K562 (cell line): ENCODE results near the gene NSF. TPM values are rescaled to one million over a fixed set of nuclear protein-coding genes. Genes with fewer than 3 reads are reported as not detected.
"Not testable (repeated sequence)": the region's sequence is repeated elsewhere in the genome, so short reads cannot be mapped to it uniquely, and the experiment has no call there.

Experiments
- ATAC-seq: fragments of 200-7000 bp; cut with Tn5 transposase; 3 replicates; pipeline ENCODE4 v1.9.1; 2020; ENCODE audit warnings: moderate library complexity
- BruUV-seq: library from RNA; stranded (reverse); fragments of 400-500 nt; replicated peaks from 2 replicates; lab custom pipeline; 2021; lab: Mats Ljungman, UMichigan
- CTCF ChIA-PET: fragments of 300-600 bp; formaldehyde crosslinking; extraction: SDS; loops from one replicate; lab custom pipeline; 2021; ENCODE audit warnings: low intra/inter-chr PET ratio; lab: Yijun Ruan, JAX
- POLR2A ChIA-PET: fragments of 300-600, 350-650 bp; sonication (Branson Sonifier 250); formaldehyde crosslinking; extraction: SDS; loops from one replicate; lab custom pipeline; 2021; ENCODE audit warnings: antibody characterized with exemption, inconsistent platforms; lab: Yijun Ruan, JAX
- DNase-seq, 4 experiments: peaks; one replicate each; pipeline versions ENCODE4 v3.0.0 to v3.0.0-alpha.2; 2011 to 2018; ENCODE audit warnings: low spot score in 3 of 4, mixed read lengths in 3 of 4; ENCODE audit errors: extremely low read depth in 1 of 4
- FAIRE-seq: peaks from 2 replicates; lab custom pipeline; 2011; peaks lifted over from hg19 to GRCh38; lab: Jason Lieb, UNC
- H2AFZ ChIP-seq: 2 replicates; pipeline ENCODE4 v1.6.0; 2011; ENCODE audit warnings: low read depth, low read length, control low read depth, inconsistent platforms
- H3K27ac ChIP-seq: fragments of 200-600 bp; 3 replicates; pipeline ENCODE4 v1.8.0; 2011; ENCODE audit warnings: low read depth, mild to moderate bottlenecking, control low read depth, inconsistent platforms, low read length, moderate library complexity, mixed read lengths; ENCODE audit errors: extremely low read depth
- H3K27me3 ChIP-seq, 2 experiments: fragments of 300-600 bp in 1 of 2; 2 replicates in 1 of 2; 3 replicates in 1 of 2; pipeline versions ENCODE4 v1.6.0 to v1.8.0; 2011; ENCODE audit warnings: inconsistent platforms in 2 of 2, low read length in 2 of 2, mild to moderate bottlenecking in 1 of 2, mixed read lengths in 1 of 2, moderate library complexity in 1 of 2; ENCODE audit not compliant: control insufficient read depth in 2 of 2, insufficient read depth in 2 of 2
- H3K36me3 ChIP-seq: fragments of 300-600 bp; 3 replicates; pipeline ENCODE4 v1.8.0; 2011; ENCODE audit warnings: mild to moderate bottlenecking, low read length, inconsistent platforms; ENCODE audit not compliant: control insufficient read depth, insufficient read depth
- H3K4me1 ChIP-seq, 2 experiments: fragments of 200-600 bp in 1 of 2; replicated peaks in 1 of 2; 2 replicates in 1 of 2; 3 replicates in 1 of 2; pipeline versions ENCODE4 v1.5.1 to v1.8.0; 2011; ENCODE audit warnings: inconsistent platforms in 2 of 2, low read length in 2 of 2, mild to moderate bottlenecking in 1 of 2, mixed read lengths in 1 of 2, moderate library complexity in 1 of 2; ENCODE audit not compliant: control insufficient read depth in 2 of 2, insufficient read depth in 2 of 2
- H3K4me2 ChIP-seq: 2 replicates; pipeline ENCODE4 v1.6.1; 2011; ENCODE audit warnings: low read length, control low read depth, inconsistent platforms, mixed read lengths; ENCODE audit not compliant: insufficient read depth
- H3K4me3 ChIP-seq: fragments of 200-600 bp; sonication (generic), shearing (Covaris generic); 2 replicates; pipeline ENCODE4 v1.5.1; 2016; ENCODE audit warnings: control low read depth, inconsistent platforms
- H3K79me2 ChIP-seq: fragments of 200-600 bp; 3 replicates; pipeline ENCODE4 v1.8.0; 2011; ENCODE audit warnings: low read length, inconsistent platforms; ENCODE audit not compliant: control insufficient read depth, insufficient read depth
- H3K9ac ChIP-seq, 2 experiments: 2 replicates each; pipeline versions ENCODE4 v1.6.0 to v1.6.1; 2011; ENCODE audit warnings: low read depth in 2 of 2, low read length in 2 of 2, control low read depth in 1 of 2, inconsistent platforms in 1 of 2, mild to moderate bottlenecking in 1 of 2, mixed read lengths in 1 of 2; ENCODE audit not compliant: insufficient read depth in 1 of 2
- H3K9me1 ChIP-seq: one replicate; pipeline ENCODE4 v1.6.0; 2011; ENCODE audit warnings: inconsistent platforms, mild to moderate bottlenecking, low read length, moderate library complexity; ENCODE audit not compliant: control insufficient read depth, insufficient read depth
- H3K9me3 ChIP-seq: replicated peaks from 2 replicates; pipeline ENCODE4 v1.5.1; 2011; ENCODE audit warnings: low read depth, low read length, inconsistent platforms; ENCODE audit not compliant: control insufficient read depth, insufficient read depth
- H4K20me1 ChIP-seq: replicated peaks from 2 replicates; pipeline ENCODE4 v1.6.1; 2011; ENCODE audit warnings: low read length, inconsistent platforms, mixed read lengths; ENCODE audit not compliant: control insufficient read depth, insufficient read depth
- CHD7 ChIP-seq: fragments of 200-600 bp; sonication (generic); IDR thresholded peaks from one replicate; pipeline ENCODE4 v1.6.1; 2012; ENCODE audit warnings: mild to moderate bottlenecking, low read depth, low read length, inconsistent platforms
- ELF1 ChIP-seq: fragments of 200-800 bp; sonication (Bioruptor generic); IDR thresholded peaks from 2 replicates; pipeline ENCODE4 v1.6.1; 2016; ENCODE audit warnings: missing genetic modification characterization, missing compliant biosample characterization
- KAT2B ChIP-seq: IDR thresholded peaks from one replicate; pipeline ENCODE4 v1.6.1; 2012; ENCODE audit warnings: low read depth, mild to moderate bottlenecking, control low read depth, inconsistent platforms, low read length, moderate library complexity
- NKRF ChIP-seq: fragments of 450-650 bp; IDR thresholded peaks from 2 replicates; pipeline ENCODE4 v1.6.1; 2016; ENCODE audit warnings: borderline replicate concordance
- SMARCB1 ChIP-seq: IDR thresholded peaks from 2 replicates; pipeline ENCODE4 v1.6.1; 2011; ENCODE audit warnings: improper control_type of control experiment, low read depth; ENCODE audit not compliant: insufficient read length
- ZNF584 ChIP-seq: fragments of 200-800 bp; sonication (Bioruptor generic); IDR thresholded peaks from 2 replicates; pipeline ENCODE4 v1.6.1; 2016; ENCODE audit warnings: low read depth, mild to moderate bottlenecking, missing genetic modification characterization, missing compliant biosample characterization
- WGBS: fragments of 100-300 bp; shearing (Covaris generic); methylation state at CpG from one replicate; pipeline ENCODE4 v1.1.6; 2016; ENCODE audit warnings: low coverage, mixed read lengths; ENCODE audit not compliant: insufficient coverage; ENCODE audit errors: missing lambda C conversion rate; 5-methylcytosine and 5-hydroxymethylcytosine counted together
- in situ Hi-C: fragments of 300-500 bp; cut with MboI; formaldehyde crosslinking; loops from 4 replicates; pipeline ENCODE4 v1.15.0; 2018; ENCODE audit warnings: inconsistent platforms, mixed read lengths
- intact Hi-C: fragments of 100-400 bp; cut with micrococcal nuclease; formaldehyde crosslinking; loops from 2 replicates; pipeline ENCODE4 v1.14.2; 2022
- polyA plus RNA-seq, 8 experiments: library from polyadenylated mRNA; depleted of rRNA in 4 of 8; stranded (reverse) in 5 of 8; unstranded in 3 of 8; fragments of >200 nt; fragmentation: Nextera tagmentation in 2 of 8; fragmentation: Illumina TruSeq in 1 of 8; extraction: Ambion mirVana in 2 of 8; extraction: Trizol in 1 of 8; gene quantifications; 2 replicates each; pipeline versions ENCODE4 v1.2.1 to v1.2.3, GENCODE V29; 2011 to 2014; ENCODE audit warnings: inconsistent platforms in 1 of 8, missing spikeins in 1 of 8
- total RNA-seq, 7 experiments: library from RNA; depleted of rRNA in 6 of 7; stranded (reverse); fragments of >200 nt in 6 of 7; fragmentation: Illumina TruSeq in 2 of 7; extraction: Trizol in 2 of 7; gene quantifications; 2 replicates each; pipeline versions ENCODE4 v1.2.1 to v1.2.3, GENCODE V29; 2011 to 2021; ENCODE audit warnings: low replicate concordance in 1 of 7

NSF gene
- total and polyA plus RNA-seq, 9 of the 15 experiments (the other 6 are each of a cell fraction or from before 2014, with no cell fraction given), result 16.7 to 39.8 (median 36.7) TPM

- TF ChIP-seq NKRF (no peak), ELF1 (tag) (no peak), CHD7 (no peak), SMARCB1 (no peak), KAT2B (no peak), ZNF584 (no peak)
- TF ChIP-seq, all 486 proteins: peak for 0
Observed at GRCh38 chr17:46768540-46768870, 178.0 kb downstream of the NSF start (continued).

GRCh38 chr17:46768896-46769295, 178.4 kb downstream of the NSF start:
- H3K27ac ChIP-seq, H3K9me3 ChIP-seq, intact Hi-C loops, H3K79me2 ChIP-seq, BruUV-seq, H3K4me3 ChIP-seq, H3K36me3 ChIP-seq, H4K20me1 ChIP-seq, H3K4me2 ChIP-seq, CTCF ChIA-PET, FAIRE-seq, H3K9me1 ChIP-seq, H2AFZ ChIP-seq, ATAC-seq, POLR2A ChIA-PET, DNase-seq, H3K27me3 ChIP-seq: not testable (repeated sequence)
- in situ Hi-C loops, result loop anchor here (25.0 kb wide), 1 partner anchor 332 kb away; no protein-coding TSS in a partner anchor
- peaks cover 36 to 72% of the 10 kb centered on the region in 2 experiments for H3K4me1 ChIP-seq
- 0 out of 4 replicates have a peak overlapping the region, but pooled peaks of 1 of the 2 experiments have one; percentile 18 for H3K9ac ChIP-seq
- WGBS, result over 99% methylated on average over 12 of the region's 14 CpGs
